Heart left ventricle (tissue), 13 donors: ENCODE data around the gene KLK13.

Experiments
- POLR2A ChIP-seq, 2 donors: fragments of 450-650 bp; IDR thresholded peaks; one replicate each; pipeline ENCODE4 v1.6.1; 2017; ENCODE audit warnings: antibody characterized with exemption in 2 of 2, mild to moderate bottlenecking in 2 of 2, moderate library complexity in 2 of 2
- TF ChIP-seq, protein P1 (sequence below), 12 donors: fragments of 200-600 bp; sonication (generic) in 4 of 12; IDR thresholded peaks; one replicate each; pipeline versions ENCODE4 v1.5.0 to v1.8.0; 2018 to 2022; ENCODE audit warnings: antibody characterized with exemption in 12 of 12, mild to moderate bottlenecking in 5 of 12
- donor health status: ischemic (EF 13 %, LVEDD 7.1; RV severe dilation, severe dysfunction).
- donor health status: DM: no; HTN: yes; CAD: no.
- donor health status: DM: no; HTN: no; CAD: no.
- donor health status: ischemic (EF 25% LVEDD 6.9; RV normal size, moderate dysfunction).
- donor health status: ischemic (EF 25% LVEDD 5.7; RV mildly dilated, moderate dysfunction).
- donor health status: ischemic (EF 35%, LVEDD 5.7; RV mildly dilated, moderate dysfunction).
- donor health status: nonischemic (EF 11% LVEDD 7.7; RV severe dilation, severe dysfunction).
- donor health status: DM: yes; HTN: yes; CAD: no.
- donor health status: PGD.
- donor health status: ischemic (EF 29% LVEDD 5.4; RV normal size, mild dysfunction).
- donor health status: nonischemic (EF 23%, LVEDD 6.1; RV moderate dilation, normal function).

DNA sequence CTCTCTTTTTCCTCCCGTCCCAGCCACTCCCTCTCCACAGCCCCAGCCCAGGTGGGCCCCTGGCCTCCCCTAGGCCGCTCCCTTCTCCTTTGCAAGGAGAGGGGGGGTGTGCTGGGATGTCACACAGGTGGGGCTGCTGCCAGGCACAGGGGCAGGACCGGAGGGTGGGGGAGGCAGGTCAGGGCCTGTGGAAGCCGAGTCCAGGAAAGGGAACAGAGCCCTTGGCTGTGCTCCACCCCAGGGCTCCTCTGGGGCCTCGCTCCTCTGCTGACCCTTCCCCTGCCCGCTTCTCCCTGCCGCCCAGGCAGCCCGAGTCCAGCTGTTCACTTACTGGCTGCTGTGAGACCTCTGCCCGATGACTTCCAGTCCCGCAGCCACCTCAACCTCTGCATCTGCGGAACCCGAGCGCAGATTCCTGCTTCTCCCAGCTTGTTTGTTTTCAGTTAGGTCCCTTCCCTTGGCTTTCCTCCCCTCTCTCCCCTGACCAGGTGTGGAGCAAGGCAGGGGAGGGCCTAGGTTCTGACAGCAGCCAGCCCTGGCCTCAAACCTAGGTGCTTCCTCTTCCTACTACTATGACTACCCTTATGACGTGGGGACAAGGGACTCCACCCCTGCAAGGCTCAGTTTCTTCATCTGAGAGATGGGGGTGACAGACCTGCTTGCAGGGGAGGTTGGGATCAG is 37.6 kb downstream of the KLK13 start:
- no peak for TF ChIP-seq POLR2A (IDR thresholded peaks at IDR 0.05)
- TF ChIP-seq, protein P1, sequence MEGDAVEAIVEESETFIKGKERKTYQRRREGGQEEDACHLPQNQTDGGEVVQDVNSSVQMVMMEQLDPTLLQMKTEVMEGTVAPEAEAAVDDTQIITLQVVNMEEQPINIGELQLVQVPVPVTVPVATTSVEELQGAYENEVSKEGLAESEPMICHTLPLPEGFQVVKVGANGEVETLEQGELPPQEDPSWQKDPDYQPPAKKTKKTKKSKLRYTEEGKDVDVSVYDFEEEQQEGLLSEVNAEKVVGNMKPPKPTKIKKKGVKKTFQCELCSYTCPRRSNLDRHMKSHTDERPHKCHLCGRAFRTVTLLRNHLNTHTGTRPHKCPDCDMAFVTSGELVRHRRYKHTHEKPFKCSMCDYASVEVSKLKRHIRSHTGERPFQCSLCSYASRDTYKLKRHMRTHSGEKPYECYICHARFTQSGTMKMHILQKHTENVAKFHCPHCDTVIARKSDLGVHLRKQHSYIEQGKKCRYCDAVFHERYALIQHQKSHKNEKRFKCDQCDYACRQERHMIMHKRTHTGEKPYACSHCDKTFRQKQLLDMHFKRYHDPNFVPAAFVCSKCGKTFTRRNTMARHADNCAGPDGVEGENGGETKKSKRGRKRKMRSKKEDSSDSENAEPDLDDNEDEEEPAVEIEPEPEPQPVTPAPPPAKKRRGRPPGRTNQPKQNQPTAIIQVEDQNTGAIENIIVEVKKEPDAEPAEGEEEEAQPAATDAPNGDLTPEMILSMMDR (IDR thresholded peaks at IDR 0.05): no peak
